GM19328 (cell line): ENCODE measurements around the gene SPCS2.
"Not testable (repeated sequence)": the region's sequence is repeated elsewhere in the genome, so short reads cannot be mapped to it uniquely, and the experiment has no call there.

Experiments used
- ATAC-seq: cut with Tn5 transposase; IDR thresholded peaks from one replicate; pipeline ENCODE4 v1.9.1; 2021; ENCODE audit warnings: mild to moderate bottlenecking, moderate library complexity; ENCODE audit not compliant: unreplicated experiment

The SPCS2 gene

DNA sequence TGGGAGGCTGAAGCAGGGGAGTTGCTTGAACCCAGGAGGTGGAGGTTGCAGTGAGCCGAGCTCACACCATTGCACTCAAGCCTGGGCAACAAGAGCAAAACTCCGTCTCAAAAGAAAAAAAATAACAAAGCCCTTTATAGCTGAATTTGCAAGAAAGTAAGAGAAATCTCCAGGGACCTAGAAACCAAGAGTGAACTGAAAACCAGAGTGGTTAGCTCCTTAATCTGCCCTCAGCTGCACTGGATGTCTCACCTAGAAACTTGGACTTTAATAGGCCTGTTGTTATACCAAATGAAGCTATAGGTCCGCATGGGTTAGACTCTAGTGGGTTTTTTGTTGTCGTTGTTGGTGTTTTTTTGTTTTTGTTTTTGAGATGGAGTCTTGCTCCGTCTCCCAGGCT, 43.8 kb downstream of the SPCS2 start:
- ATAC-seq, result no peak

DNA sequence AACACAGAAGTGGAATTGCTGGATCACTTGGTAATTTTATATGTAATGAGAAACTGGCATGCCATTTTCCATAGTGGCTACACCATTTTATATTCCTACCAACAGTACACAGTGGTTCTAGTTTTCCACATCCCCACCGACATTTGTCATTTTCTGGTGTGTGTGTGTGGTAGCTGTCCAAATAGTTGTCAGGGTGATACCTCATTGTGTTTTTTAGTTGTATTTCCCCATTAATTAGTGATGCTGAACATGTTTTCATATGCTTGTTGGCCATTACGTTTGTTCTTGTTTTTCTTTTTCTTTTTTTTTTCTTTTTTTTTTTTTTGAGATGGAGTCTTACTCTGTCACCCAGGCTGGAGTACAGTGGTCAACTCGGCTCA, 51.9 kb downstream of the SPCS2 start:
- no peak for ATAC-seq

DNA sequence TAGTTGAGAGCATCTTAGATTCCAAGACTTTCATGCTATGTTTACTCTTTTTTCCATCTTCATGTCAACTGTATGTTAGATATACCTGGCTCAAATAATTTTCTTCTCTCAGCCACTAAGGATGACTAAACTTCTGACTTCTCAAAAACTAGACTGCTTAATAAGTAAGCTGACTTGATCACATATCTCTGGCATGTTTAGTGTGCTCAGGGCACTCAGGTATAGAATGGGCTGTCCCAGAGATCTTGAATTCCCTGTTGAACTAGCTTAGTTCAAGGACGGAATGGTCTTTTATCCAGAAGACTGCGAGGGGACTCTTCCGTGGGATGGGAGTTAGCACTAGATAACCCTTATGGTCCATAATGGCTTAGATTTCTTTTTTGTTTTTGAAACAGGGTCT, 52.6 kb downstream of the SPCS2 start:
- no peak for ATAC-seq

DNA sequence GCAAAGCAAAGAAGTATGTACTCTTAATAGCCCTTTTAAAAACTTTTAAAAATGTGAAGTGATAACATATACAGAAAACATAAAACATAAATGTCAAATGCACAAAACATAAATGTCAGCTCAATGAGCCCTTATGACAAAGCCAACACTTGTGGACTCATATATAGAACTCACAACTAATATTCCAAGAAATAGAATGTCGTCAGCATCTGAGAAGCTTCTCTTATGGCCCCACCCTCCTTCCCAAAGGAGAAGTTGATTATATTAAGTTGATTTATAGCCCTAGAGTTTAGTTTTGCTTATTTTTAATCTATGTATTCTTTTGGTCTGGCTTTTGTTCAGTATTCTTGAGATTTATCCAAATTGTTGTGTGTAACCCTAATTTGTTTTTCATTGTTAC, 53.5 kb downstream of the SPCS2 start:
- no peak for ATAC-seq

DNA sequence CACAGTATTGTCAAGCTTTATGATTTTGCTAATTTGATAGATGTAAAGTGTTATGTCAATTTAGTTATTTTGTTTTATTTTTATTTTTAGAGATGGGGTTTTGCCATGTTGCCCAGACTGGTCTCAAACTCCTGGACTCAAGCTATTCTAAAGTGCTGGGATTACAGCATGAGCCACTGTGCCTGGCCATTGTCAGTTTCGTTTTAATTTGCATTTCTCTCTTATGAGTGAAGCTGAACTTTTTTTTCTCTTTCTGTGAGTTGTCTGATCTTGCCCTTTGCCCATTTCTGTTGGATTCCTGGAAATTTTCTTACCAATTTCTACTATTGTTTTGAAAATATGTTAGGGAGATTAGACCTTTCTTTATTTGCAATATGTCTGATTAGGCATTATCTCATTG, 55.1 kb downstream of the SPCS2 start:
- no peak for ATAC-seq

DNA sequence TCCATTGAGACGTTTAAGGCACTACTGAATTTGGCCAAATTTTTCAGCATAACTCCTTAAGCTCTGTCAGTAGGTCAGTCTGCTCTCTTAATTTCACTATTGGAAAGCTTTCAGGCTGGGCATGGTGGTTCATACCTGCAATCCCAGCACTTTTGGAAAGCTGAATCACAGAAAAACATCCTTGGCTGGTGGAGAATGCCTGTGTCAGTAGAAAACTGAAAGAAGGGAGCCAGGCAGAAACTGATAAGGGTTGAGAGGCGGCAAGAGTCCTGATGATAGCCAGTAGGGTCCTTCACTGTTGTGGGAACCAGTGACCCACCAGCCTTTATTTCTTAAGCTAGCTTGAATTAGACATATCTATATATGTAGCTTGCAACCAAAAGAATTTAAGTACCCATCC, 62.3 kb downstream of the SPCS2 start:
- ATAC-seq, result no peak

DNA sequence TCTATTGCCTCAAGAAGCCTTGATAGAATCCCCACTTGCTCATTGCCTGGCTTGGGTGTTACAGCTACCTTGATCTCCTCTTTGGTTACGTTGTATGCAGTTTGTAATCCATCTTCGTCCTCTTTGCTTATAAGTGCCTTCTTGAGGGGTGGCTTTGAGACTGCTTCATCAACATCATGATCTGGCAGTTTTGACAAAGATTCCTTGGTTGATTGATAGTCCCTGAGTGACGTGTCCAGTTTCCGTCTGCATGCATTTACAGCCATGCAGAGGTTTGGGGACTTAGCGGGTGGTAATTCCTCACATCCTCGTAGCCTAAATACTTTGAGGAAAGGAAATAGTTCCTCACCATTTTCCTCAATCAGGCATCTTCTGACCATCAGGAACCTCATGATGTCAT, 62.8 kb downstream of the SPCS2 start:
- ATAC-seq, result no peak

DNA sequence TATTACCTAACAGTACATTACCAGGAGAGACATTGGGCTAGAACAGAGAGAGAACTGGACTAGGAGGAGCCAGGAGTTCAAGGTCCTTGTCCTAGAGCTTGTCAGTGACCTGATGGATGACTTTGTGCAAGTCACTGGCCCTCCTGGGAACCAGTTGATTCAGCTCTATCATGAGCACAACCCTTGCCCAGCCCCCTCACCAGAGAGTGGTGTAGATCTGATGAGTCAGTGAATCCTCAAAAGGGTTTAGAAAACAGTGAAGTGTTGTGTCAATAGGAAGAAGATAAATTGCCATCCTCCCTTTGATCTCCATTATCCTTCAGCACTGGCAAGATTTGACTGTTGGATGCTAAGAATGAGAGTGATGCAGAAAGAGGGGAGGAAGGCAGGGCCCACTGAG, 64.0 kb downstream of the SPCS2 start:
- no peak for ATAC-seq

DNA sequence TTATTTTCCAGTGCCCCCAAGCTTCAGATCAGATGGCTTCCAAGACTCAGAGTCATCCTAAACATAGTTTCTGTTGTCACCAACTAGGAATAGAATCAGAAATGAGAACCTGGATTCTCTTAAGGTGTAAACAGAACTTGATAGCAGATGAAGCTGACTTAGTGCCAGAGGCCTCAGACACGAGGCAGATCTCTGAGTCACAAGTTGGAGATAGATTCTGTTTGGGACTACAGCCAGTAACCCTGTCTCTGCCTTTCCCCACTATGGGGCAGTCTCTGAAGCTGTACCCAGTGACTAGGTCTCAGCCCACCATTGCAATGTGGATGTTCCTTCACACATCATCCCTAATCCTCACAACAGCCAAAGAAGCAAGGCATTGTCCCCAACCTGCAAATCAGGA, 65.1 kb downstream of the SPCS2 start:
- no peak for ATAC-seq

DNA sequence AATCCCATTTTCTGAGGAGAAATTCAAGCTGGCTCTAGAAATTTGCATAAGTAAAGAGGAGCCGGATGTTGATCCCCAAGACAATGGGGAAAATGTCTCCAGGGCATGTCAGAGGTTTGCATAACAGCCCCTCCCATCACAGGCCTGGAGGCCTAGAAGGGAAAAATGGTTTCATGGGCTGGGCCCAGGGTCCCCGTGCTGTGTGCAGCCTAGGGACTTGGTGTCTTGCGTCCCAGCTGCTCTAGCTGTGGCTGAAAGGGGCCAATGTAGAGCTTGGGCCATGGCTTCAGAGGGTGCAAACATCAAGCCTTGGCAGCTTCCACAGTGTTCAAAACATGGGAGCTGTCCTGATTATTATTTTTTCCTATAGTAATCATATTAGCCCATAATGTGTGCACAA, 70.1 kb downstream of the SPCS2 start:
- not testable (repeated sequence) for ATAC-seq

DNA sequence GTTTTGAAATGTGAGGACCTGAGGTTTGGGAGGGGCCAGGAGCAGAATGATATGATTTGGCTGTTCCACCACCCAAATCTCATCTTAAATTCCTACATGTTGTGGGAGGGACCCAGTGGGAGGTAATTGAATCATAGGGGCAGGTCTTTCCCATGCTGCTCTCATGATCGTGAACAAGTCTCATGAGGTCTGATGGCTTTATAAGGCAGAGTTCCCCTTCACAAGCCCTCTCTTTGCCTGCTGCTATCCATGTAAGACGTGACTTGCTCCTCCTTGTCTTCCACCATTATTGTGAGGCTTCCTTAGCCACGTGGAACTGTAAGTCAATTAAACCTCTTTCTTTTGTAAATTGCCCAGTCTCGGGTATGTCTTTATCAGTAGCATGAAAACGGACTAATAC, 71.3 kb downstream of the SPCS2 start:
- ATAC-seq, result not testable (repeated sequence)

DNA sequence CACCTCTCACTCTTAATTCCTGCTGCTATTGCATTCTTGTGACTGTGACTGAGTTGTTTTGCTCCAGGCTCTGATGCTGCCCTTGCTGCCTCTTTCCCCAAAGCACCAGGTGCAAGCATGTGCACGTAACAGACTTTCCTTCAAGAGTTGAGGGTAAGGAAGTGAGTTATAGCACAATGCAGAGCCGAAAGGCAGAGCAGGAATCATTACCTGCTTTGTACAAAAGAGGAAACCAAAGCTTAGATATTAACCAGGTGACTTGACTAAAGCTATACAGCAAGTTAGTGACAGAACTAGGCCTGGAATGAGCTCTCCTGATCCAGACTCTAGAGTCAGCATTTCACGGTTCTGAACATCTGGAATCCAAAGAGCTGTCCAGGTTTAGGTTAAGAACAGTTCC, 73.2 kb downstream of the SPCS2 start:
- no peak for ATAC-seq

DNA sequence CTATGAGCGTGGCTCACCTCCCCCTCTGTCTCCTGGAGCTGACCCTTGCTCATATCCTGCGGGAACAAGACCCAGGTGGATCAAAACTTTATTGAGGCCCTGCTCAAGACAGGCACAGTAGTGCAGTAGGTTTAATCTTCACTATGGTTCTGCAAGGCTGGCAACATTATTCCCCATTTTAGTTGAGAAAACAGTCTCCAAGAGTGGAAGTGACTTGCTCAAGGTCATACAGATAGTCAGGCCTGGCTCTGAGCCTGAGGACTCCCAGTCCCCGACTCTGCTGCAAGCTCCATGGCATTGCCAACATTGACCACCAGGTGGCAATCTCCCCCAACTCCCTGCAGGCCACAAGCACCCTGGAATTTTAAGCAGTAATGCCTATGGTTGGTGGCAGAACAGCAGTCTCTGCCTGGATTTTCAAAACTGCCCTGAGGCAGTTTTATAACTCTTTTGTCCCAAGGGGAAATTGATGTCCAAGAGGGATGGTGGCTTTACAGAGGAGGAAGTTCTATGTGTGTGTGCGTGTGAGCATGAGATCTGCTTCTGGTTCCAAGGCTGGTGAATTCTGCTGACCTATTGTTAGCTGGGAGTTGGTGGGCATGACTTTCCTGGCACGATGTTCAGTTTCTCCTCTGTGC, 73.8 kb downstream of the SPCS2 start:
- ATAC-seq, result no peak

DNA sequence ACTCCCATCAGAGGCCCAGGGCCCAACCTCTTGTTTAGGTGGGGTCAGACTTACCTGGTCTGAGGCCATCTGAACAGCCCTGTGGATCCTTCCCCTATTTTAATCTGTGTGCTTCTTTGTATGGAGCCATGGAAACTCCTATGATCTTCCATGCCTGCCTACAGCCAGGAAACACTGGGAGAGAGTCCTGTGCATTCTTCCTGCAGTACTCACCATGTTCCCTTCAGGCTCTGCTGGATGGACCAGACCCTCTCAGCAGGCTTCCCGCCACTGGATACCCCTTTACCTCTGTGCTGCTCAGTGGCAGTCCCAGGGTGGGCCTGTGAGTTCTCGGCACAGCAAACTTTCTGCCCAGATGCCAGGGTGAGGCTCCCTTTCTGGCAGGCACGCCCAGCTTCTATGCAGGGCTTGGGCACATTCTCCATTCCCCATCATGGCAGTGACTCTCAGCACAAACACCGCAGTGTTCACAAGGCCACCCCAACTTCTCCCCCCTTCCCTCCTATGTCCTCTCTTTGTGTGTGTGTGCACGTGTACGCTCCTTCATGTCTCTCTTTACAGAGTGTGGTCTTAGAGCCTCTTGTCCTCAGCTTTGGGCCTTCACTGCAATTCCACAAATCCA, 74.5 kb downstream of the SPCS2 start:
- ATAC-seq, result no peak

DNA sequence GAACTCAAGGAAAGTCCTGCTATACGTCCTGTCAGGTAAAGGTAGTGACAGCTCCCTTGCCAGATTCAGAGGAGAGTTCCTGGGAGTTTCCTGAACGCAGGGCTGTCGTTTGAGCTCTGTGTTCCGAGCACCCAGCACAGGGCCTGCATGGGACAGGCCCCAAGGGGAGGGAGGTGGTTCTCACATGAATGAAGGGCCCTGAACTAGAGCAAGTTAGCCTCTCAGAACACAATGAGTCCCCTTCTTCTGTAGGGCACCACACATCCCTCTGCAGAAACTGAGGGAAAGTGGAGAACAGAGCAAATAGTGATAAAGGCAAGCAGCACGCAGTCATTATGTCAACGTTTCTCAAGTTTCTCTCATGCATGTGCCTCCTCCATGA, 75.0 kb downstream of the SPCS2 start:
- ATAC-seq, result no peak

DNA sequence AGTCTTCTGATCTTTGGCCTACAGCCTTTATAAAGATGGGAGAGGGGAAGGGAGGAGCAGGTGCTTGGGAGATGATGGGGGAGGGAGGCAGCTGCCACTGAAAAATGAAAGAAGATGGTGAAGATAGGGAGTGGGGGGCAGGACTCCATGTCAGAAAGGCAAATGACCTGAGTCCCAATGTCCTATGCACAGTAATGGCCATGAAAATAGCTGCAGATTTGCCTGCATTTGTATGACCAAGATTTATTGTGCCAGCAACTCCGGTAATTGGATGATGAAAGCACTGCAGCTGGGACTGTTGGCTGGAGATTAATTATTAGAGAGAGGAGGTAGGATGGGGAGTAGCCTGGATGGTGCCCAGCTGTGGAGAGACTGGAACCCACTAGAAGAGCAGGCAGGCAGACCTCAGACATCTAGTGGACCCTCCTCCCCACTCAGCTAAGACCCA, 75.7 kb downstream of the SPCS2 start:
- no peak for ATAC-seq

DNA sequence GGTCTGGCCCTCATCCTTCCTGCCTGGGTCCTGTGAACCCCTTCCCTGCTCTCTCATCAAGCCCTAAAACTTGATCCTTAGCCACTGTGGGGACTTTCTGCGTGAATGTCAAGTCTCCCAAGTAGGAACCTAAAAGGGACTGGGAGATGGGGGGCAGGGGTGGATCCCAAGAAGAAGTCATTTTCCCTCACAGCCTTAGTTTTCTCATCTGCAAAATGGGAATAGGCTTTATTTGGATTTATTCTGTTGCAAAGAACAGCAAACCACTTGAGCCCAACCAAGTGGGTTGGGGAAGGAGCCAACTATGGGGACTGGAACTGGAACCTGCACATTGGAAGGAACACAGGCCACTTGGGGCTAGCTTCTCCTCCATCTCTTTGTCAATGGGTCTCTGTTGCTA, 76.5 kb downstream of the SPCS2 start:
- no peak for ATAC-seq

DNA sequence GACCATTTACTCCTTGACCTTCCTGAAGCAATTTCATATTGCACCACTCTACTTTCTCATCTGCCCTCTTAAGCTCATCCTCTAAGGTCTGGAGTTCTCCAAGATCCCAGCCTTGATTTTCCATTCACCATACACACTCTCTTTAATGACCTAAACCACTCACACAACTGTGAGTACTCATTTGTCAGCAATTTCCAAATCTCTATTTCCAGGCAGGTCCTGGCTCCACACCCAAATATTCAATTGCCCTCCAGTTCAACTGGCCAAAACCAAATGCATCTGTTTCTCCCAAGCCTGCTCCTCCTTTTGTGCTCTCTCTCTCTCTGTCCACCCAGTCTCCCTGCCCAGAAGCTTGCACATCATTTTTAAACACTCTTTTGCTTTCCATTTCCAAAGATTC, 79.3 kb downstream of the SPCS2 start:
- no peak for ATAC-seq
